T-helper 2 cell treated with Interferon-gamma antibody and Interleukin-4, amounts not matched to agents 5 μg/mL and 100 μg/mL, for 36 hours (primary cell): ENCODE results near the gene TGM6.
"Not testable (repeated sequence)": the region's sequence is repeated elsewhere in the genome, so short reads cannot be mapped to it uniquely, and the experiment has no call there.

Experiments
- DNase-seq: peaks from one replicate; pipeline ENCODE4 v3.0.0; 2021; ENCODE audit warnings: low spot score
- H3K27ac Mint-ChIP-seq: one replicate; pipeline ENCODE4 v1.8.0; 2021; ENCODE audit warnings: mild to moderate bottlenecking, mixed read lengths
- H3K27me3 Mint-ChIP-seq: one replicate; pipeline ENCODE4 v1.8.0; 2021; ENCODE audit warnings: low read depth, mixed read lengths
- H3K36me3 Mint-ChIP-seq: one replicate; pipeline ENCODE4 v1.8.0; 2021; ENCODE audit warnings: low read depth, mixed read lengths
- H3K4me1 Mint-ChIP-seq: one replicate; pipeline ENCODE4 v1.8.0; 2021; ENCODE audit warnings: low read depth, mixed read lengths
- H3K4me3 Mint-ChIP-seq: one replicate; pipeline ENCODE4 v1.8.0; 2022; ENCODE audit warnings: mild to moderate bottlenecking, moderate library complexity, mixed read lengths
- H3K9me3 Mint-ChIP-seq: one replicate; pipeline ENCODE4 v1.8.0; 2021; ENCODE audit warnings: mixed read lengths

TGM6 gene

DNA sequence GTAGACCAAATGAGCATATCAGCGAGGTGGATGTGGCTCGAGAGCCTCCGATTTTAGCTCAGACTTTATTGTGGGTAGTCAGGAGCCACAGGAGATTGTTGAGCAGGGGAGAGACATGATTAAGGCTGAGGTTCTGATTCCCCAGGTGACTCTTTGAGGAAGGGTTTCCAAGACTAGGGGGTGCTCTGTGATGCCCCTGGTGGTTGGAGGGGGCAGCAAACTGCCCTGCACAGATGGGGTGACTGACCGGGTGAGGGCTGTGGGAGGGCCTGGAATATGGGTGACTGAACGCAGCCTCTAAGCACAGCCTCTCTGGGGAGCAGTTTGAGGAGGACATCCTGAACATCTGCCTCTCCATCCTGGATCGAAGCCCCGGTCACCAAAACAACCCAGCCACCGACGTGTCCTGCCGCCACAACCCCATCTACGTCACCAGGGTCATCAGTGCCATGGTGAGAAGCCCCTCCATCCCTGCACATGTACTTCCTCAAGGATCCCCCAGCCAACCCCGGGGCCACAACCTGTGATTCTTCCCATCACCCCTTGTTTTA, 17.0 kb downstream of the TGM6 start:
- no peaks in the 10 kb centered on the region for H3K27me3 Mint-ChIP-seq
- H3K9me3 Mint-ChIP-seq, result no peaks in the 10 kb centered on the region
- no peaks in the 10 kb centered on the region for H3K36me3 Mint-ChIP-seq
- H3K27ac Mint-ChIP-seq, result no peak overlapping the region
- no peaks in the 10 kb centered on the region for H3K4me1 Mint-ChIP-seq
- H3K4me3 Mint-ChIP-seq, result no peak overlapping the region
- DNase-seq, result no peak

DNA sequence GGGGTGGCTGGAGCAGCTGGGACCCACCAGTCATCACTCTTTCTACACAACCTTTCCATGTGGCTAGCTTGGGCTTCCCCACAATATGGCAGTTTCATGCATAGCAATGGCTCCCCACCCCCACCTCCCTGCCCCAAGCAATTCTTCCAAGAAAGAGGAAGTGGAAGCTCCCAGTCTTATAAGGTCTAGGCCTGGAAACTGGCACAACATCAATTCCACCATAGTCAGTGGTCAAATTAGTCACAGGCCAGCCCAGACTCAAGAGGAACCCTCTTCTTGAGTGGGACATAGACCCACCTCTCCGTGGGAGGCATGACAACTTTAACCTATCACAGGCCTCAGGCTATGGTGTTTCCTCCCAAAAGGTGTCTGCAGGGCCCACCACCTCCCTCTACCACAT, 17.7 kb downstream of the TGM6 start:
- H3K27ac Mint-ChIP-seq, result no peak overlapping the region
- no peak overlapping the region for H3K4me3 Mint-ChIP-seq
- no peaks in the 10 kb centered on the region for H3K27me3 Mint-ChIP-seq
- DNase-seq, result no peak
- no peaks in the 10 kb centered on the region for H3K4me1 Mint-ChIP-seq
- no peaks in the 10 kb centered on the region for H3K9me3 Mint-ChIP-seq
- no peaks in the 10 kb centered on the region for H3K36me3 Mint-ChIP-seq

DNA sequence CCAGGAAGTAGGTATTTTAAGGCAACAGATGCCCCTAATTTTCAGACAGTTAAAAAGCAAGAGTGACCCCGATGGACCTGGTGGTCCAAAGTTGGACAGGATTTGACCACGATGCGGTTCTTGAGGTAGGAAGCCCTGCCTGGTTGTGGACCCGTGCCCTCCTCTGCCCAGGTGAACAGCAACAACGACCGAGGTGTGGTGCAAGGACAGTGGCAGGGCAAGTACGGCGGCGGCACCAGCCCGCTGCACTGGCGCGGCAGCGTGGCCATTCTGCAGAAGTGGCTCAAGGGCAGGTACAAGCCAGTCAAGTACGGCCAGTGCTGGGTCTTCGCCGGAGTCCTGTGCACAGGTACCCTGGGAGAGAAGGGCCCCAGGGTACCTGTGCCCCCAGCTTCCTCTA, 18.7 kb downstream of the TGM6 start:
- H3K4me1 Mint-ChIP-seq, result no peaks in the 10 kb centered on the region
- H3K9me3 Mint-ChIP-seq, result no peaks in the 10 kb centered on the region
- no peaks in the 10 kb centered on the region for H3K27me3 Mint-ChIP-seq
- no peak overlapping the region for H3K4me3 Mint-ChIP-seq
- no peak overlapping the region for H3K27ac Mint-ChIP-seq
- DNase-seq, result no peak
- no peaks in the 10 kb centered on the region for H3K36me3 Mint-ChIP-seq

DNA sequence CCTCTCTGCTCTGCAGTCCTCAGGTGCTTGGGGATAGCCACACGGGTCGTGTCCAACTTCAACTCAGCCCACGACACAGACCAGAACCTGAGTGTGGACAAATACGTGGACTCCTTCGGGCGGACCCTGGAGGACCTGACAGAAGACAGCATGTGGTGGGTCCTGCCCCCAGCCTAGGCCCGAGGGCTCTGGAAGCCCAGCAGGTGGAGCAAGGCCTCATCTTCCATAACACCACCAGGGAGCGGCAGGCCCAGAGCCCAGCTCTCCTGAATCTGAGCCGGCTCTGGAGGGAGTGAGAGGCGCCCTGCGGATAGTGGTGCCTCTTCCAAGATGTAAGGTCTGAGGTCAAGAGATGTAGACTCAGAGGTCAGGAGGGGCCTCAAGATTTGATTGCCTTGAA, 19.6 kb downstream of the TGM6 start:
- DNase-seq, result no peak
- Mint-ChIP-seq H3K4me1 (no peaks in the 10 kb centered on the region), H3K36me3 (no peaks in the 10 kb centered on the region), H3K27ac (no peak overlapping the region), H3K27me3 (no peaks in the 10 kb centered on the region), H3K4me3 (no peak overlapping the region), H3K9me3 (no peaks in the 10 kb centered on the region)

DNA sequence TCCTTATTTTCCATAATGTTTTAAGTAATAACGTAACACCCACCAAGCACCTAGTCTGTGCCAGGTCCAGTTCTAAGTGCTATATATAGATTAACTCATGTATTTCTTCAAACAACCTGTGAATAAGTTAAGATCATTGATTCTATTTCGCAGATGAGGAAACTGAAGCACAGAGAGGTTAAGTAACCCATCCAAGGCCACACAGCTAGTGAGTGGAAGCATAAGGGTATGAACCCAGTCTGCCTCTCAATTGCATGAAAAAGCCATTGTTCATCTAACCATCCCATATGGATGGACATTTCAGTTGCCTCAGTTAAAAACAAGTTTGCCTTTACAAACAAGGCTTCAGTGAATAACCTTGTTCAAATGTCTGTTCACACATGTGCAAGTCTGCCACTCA, 20.8 kb downstream of the TGM6 start:
- H3K36me3 Mint-ChIP-seq, result no peaks in the 10 kb centered on the region
- no peaks in the 10 kb centered on the region for H3K9me3 Mint-ChIP-seq
- no peaks in the 10 kb centered on the region for H3K27me3 Mint-ChIP-seq
- H3K27ac Mint-ChIP-seq, result no peak overlapping the region
- H3K4me3 Mint-ChIP-seq, result no peak overlapping the region
- no peak for DNase-seq
- H3K4me1 Mint-ChIP-seq, result no peaks in the 10 kb centered on the region

DNA sequence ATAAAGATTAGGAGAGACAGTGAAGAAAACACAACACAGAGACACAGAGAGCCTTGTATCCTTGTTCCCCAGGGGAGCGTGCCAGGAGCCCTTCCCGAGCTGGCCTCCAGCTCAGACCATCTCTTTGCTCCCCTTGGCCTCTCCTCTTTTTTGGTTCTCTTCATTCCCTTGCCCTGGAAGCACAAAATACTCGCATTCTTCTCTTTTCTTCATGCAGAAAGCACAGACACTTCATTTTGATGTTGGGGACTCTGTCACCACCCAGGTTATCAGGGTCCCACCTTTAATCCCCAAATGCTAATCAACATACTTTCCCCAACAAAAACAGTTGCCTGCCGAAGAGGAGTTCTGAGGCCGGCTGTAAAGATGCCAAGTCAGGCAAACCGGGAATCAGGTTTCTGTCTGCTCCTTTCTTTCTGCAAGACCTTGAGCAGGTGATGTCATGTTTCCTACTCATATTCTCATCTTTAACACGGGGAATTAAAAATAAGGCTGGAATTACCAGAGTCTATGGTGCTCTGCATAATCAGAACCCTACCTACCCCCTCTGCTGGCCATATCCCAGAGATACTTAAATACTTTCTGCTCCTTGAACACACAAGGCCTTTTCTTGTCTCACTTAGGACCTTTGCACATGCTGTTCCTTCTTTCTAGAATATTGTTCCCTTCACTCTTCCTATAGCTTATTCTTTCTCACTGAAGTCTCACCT, 21.7 kb downstream of the TGM6 start:
- Mint-ChIP-seq H3K9me3 (no peaks in the 10 kb centered on the region), H3K27ac (no peak overlapping the region), H3K36me3 (no peaks in the 10 kb centered on the region), H3K4me1 (no peaks in the 10 kb centered on the region), H3K4me3 (no peak overlapping the region), H3K27me3 (no peaks in the 10 kb centered on the region)
- DNase-seq, result no peak

DNA sequence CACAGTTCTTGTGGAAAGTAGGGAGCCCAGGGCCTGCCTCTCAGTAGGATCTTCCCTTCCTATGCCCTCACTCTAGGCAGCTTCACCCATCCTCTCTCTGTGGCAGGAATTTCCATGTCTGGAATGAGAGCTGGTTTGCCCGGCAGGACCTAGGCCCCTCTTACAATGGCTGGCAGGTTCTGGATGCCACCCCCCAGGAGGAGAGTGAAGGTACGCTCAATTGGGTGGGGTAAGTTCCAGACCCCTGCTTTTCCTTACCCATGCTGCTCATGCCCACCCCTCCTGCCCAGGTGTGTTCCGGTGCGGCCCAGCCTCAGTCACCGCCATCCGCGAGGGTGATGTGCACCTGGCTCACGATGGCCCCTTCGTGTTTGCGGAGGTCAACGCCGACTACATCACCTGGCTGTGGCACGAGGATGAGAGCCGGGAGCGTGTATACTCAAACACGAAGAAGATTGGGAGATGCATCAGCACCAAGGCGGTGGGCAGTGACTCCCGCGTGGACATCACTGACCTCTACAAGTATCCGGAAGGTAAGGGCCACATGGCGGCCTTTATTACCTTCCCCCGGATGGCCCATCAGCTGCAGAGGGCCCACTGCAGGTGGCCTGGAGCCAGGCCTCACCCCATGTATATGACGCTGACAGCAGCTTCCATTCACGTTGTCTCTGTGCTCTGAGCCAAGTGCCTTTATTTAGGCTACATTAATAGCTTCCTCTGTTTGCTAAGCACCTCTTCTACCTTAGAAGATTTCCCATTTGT, 22.8 kb downstream of the TGM6 start:
- H3K4me3 Mint-ChIP-seq, result no peak overlapping the region

DNA sequence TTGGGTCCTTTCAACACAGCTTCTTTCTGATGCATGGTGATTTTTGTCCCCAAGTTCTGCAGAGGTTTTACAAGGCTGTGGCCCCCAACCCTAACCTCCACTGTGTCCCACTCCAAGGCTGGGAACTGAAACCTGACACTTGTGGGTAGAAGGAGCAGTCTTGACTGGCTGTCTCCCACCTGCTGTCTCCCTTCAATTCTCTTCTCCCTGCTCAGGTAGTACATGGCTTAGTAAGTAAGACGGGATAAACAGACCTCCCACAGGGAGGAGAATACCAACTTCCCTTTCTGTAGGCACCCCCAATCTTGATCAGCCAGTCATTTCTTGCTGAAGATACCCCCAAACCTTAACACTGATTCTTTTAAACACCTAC, 25.0 kb downstream of the TGM6 start:
- H3K9me3 Mint-ChIP-seq, result no peaks in the 10 kb centered on the region
- H3K27ac Mint-ChIP-seq, result no peak overlapping the region
- H3K4me3 Mint-ChIP-seq, result no peak overlapping the region
- H3K4me1 Mint-ChIP-seq, result no peaks in the 10 kb centered on the region
- no peak for DNase-seq
- H3K36me3 Mint-ChIP-seq, result no peaks in the 10 kb centered on the region
- peaks cover 6% of the 10 kb centered on the region for H3K27me3 Mint-ChIP-seq

More for the DNA sequence above, 22.8 kb downstream of the TGM6 start:
- Mint-ChIP-seq H3K9me3 (no peaks in the 10 kb centered on the region), H3K27me3 (no peaks in the 10 kb centered on the region), H3K27ac (no peak overlapping the region), H3K4me1 (no peaks in the 10 kb centered on the region), H3K36me3 (no peaks in the 10 kb centered on the region)
- DNase-seq, result no peak

DNA sequence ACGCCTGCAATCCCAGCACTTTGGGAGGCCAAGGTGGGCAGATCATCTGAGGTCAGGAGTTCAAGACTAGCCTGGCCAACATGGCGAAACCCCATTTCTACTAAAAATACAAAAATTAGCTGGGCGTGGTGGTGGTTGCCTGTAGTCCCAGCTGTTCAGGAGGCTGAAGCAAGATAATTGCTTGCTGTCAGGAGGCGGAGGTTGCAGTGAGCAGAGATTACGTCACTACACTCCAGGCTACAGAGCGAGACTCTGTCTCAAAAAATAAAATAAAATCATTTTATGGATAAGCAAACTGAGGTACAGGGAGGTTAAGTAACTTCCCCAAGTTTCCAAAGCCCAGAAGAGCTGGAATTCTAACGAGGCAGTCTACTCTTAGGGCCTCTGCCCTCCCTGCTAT, 26.7 kb downstream of the TGM6 start:
- DNase-seq, H3K4me3 Mint-ChIP-seq, H3K9me3 Mint-ChIP-seq, H3K36me3 Mint-ChIP-seq, H3K27ac Mint-ChIP-seq, H3K4me1 Mint-ChIP-seq: not testable (repeated sequence)
- H3K27me3 Mint-ChIP-seq, result peaks cover 15% of the 10 kb centered on the region

DNA sequence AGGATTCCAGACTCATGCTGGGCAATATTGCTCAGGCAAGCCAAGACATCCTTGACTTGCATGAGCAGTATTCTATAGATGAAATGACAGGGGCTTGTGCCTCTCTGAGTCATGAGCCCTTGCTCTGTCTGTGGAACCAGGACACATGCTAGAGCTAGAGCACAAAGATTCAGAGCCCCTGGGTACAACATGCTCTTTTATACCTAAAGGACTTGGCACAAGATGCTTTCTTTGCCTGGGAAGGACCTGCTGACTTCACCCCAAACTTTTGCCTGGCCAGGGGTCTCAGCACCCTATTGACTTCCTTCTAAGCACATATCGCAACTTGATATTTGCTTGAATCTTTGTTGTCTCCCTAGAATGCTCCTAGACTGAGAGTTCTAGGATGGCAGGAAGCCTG, 27.4 kb downstream of the TGM6 start:
- H3K36me3 Mint-ChIP-seq, result no peaks in the 10 kb centered on the region
- H3K9me3 Mint-ChIP-seq, result no peaks in the 10 kb centered on the region
- peaks cover 17% of the 10 kb centered on the region for H3K27me3 Mint-ChIP-seq
- DNase-seq, result no peak
- H3K27ac Mint-ChIP-seq, result no peak overlapping the region
- H3K4me3 Mint-ChIP-seq, result no peak overlapping the region
- no peaks in the 10 kb centered on the region for H3K4me1 Mint-ChIP-seq

DNA sequence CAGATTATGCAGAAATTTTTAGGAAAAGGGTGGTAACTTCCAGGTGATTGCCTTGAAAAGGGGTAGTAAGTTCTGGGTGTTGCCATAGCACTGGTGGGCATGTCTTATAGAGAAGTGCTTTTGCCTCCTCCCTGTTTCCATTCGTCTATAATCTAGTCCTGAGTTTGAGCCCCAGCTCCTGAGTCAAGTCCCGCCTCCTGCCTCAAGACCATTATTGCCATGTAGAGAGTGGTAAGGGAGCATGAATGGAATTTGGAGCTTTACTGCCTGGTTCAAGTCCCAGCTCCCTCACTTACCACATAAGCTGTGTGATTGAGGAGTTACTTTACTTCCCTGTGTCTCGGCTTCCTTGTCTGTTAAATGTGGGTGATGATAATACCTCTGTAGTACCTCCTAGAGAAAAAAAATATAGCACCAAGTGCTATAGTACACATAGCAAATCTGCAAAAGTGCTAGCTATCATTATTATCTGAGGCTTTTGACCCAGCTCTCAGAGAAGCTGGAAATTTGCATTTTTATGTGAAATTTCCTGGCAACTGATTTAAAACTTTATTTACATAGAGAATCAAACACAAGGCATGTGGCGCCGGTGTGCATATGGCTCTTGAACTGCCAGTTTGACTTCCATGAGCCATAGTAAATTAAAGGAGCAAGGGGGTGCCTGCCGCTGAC, 36.0 kb downstream of the TGM6 start:
- peaks cover 17% of the 10 kb centered on the region for H3K27me3 Mint-ChIP-seq
- no peak for DNase-seq
- no peaks in the 10 kb centered on the region for H3K4me1 Mint-ChIP-seq
- H3K4me3 Mint-ChIP-seq, result no peak overlapping the region
- no peaks in the 10 kb centered on the region for H3K36me3 Mint-ChIP-seq
- H3K9me3 Mint-ChIP-seq, result no peaks in the 10 kb centered on the region
- no peak overlapping the region for H3K27ac Mint-ChIP-seq

DNA sequence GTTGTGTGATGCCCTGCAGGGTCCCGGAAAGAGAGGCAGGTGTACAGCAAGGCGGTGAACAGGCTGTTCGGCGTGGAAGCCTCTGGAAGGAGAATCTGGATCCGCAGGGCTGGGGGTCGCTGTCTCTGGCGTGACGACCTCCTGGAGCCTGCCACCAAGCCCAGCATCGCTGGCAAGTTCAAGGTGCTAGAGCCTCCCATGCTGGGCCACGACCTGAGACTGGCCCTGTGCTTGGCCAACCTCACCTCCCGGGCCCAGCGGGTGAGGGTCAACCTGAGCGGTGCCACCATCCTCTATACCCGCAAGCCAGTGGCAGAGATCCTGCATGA, 36.5 kb downstream of the TGM6 start:
- no peak overlapping the region for H3K4me3 Mint-ChIP-seq
- H3K9me3 Mint-ChIP-seq, result no peaks in the 10 kb centered on the region
- H3K27ac Mint-ChIP-seq, result no peak overlapping the region
- peaks cover 15% of the 10 kb centered on the region for H3K27me3 Mint-ChIP-seq
- no peak for DNase-seq
- no peaks in the 10 kb centered on the region for H3K4me1 Mint-ChIP-seq
- H3K36me3 Mint-ChIP-seq, result no peaks in the 10 kb centered on the region

DNA sequence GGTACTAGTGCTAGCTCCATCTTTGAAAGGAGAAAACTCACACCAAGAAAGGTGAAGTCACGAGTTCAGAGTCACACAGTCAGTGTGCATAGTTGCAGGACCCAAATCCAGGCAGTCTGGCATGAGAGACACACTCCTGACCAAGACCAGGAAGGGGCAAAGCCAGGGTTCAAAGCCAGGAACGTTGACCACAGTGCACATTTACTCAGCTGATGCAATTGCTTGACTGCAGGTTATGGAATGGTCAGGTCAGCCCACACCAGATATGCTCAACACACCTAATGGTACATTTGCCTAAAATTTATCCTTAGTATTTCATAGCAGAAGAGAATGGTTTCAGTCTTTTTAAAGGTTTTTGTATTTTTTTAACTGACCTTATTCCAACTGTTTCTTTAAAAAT, 37.7 kb downstream of the TGM6 start:
- Mint-ChIP-seq H3K27me3 (peaks cover 13% of the 10 kb centered on the region), H3K36me3 (no peaks in the 10 kb centered on the region), H3K27ac (no peak overlapping the region), H3K4me3 (no peak overlapping the region), H3K4me1 (no peaks in the 10 kb centered on the region), H3K9me3 (no peaks in the 10 kb centered on the region)
- no peak for DNase-seq

DNA sequence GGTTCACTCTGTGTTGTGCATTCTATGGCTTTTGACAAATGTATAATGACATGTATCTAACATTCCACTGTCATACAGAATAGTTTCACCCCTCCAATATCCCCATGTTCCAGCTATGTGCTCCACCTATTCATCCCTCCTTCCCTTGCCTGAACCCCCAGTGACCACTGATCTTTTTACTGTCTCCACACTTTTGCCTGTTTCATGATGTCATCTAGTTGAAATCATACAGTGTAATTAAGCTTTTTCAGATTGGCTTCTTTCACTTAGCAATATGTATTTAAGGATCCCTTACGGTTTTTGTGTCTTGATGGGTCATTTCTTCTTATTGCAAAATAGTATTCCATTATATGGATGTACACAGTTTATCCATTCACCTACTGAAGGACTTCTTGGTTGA, 39.8 kb downstream of the TGM6 start:
- DNase-seq, result no peak
- Mint-ChIP-seq H3K27ac (no peak overlapping the region), H3K9me3 (no peaks in the 10 kb centered on the region), H3K36me3 (no peaks in the 10 kb centered on the region), H3K27me3 (peaks cover 10% of the 10 kb centered on the region), H3K4me1 (no peaks in the 10 kb centered on the region), H3K4me3 (no peak overlapping the region)
